Measurements from ENCODE around the gene TMEM72. TPM values are rescaled to one million over a fixed set of nuclear protein-coding genes. Genes with fewer than 3 reads are reported as not detected.

Gene TMEM72
- total RNA-seq, 1 experiment from 2014 or later, result not detected

DNA sequence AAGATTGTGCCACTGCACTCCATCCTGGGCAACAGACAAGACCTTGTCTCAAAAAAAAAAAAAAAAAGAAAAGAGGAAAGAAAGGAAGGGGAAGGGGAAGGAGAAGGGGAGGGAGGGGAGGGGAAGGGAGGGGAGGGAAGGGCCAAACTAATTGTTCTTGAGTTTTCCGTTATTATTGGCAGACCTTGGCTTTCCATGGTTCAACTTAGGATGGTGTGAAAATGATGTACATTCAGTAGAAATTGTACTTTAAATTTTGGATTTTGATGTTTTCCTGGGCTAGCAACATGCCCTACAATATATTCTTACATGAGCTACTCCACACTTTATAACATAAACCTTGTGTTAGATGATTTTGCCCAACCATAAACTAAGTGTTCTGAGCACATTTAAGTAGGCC is 1.2 kb upstream of the TMEM72 start:
- H3K4ac ChIP-seq (ENCODE audit: low read depth, low read length), result no peak overlapping the region
- H2BK12ac ChIP-seq (ENCODE audit: insufficient read length, low read depth, low read length), result no peak overlapping the region
- Mint-ChIP-seq H3K36me3 (ENCODE audit: insufficient read depth in 1 of 3, low read depth in 3 of 3) (no peaks in the 10 kb centered on the region), H3K27ac (no peak overlapping the region), H3K4me3 (no peak overlapping the region), H3K9me3 (no peaks in the 10 kb centered on the region), H3K4me1 (peaks cover 36 to 40% of the 10 kb centered on the region in 2 experiments), H3K27me3 (ENCODE audit: low read depth) (peaks cover 4% of the 10 kb centered on the region)
- H3K56ac ChIP-seq (ENCODE audit: insufficient read length, low read depth, low read length), result no peak overlapping the region
- no peak overlapping the region for H2BK15ac ChIP-seq (ENCODE audit: low read depth, low read length)
- no peak overlapping the region for H2AK5ac ChIP-seq (ENCODE audit: insufficient read length, low read length)
- H4K91ac ChIP-seq (ENCODE audit: insufficient read length, low read depth, low read length), result no peak overlapping the region
- no peaks in the 10 kb centered on the region for H3K9me3 ChIP-seq (ENCODE audit: control insufficient read depth, low read depth, low read length)
- H4K20me1 ChIP-seq (ENCODE audit: control insufficient read depth, insufficient read depth, insufficient read length), result no peaks in the 10 kb centered on the region
- no peaks in the 10 kb centered on the region for H3K79me2 ChIP-seq (ENCODE audit: insufficient read depth, low read length)
- no peak overlapping the region for H3K9ac ChIP-seq (ENCODE audit: extremely low read depth, insufficient read length, low read length)
- no peaks in the 10 kb centered on the region for H3K79me1 ChIP-seq (ENCODE audit: insufficient read depth, low read depth, low read length, poor library complexity, severe bottlenecking)
- TF ChIP-seq, protein P1, sequence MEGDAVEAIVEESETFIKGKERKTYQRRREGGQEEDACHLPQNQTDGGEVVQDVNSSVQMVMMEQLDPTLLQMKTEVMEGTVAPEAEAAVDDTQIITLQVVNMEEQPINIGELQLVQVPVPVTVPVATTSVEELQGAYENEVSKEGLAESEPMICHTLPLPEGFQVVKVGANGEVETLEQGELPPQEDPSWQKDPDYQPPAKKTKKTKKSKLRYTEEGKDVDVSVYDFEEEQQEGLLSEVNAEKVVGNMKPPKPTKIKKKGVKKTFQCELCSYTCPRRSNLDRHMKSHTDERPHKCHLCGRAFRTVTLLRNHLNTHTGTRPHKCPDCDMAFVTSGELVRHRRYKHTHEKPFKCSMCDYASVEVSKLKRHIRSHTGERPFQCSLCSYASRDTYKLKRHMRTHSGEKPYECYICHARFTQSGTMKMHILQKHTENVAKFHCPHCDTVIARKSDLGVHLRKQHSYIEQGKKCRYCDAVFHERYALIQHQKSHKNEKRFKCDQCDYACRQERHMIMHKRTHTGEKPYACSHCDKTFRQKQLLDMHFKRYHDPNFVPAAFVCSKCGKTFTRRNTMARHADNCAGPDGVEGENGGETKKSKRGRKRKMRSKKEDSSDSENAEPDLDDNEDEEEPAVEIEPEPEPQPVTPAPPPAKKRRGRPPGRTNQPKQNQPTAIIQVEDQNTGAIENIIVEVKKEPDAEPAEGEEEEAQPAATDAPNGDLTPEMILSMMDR (conservative IDR thresholded peaks at IDR 0.05), result no peak
- DNase-seq, result no peak
- H3K18ac ChIP-seq (ENCODE audit: insufficient read length, low read depth, low read length), result no peak overlapping the region
- H3K4me1 ChIP-seq (ENCODE audit: insufficient read depth, low read length), result peaks cover 6% of the 10 kb centered on the region; the same call in 1 of the 2 replicates
- no peaks in the 10 kb centered on the region for H3K23me2 ChIP-seq (ENCODE audit: insufficient read length, low read depth, low read length, poor library complexity, severe bottlenecking)
- no peak overlapping the region for H3K23ac ChIP-seq (ENCODE audit: insufficient read length, low read depth, low read length)
- 0 out of 2 replicates have a peak, but pooled peaks cover 3% of the 10 kb centered on the region for H3K27me3 ChIP-seq (ENCODE audit: insufficient read depth, low read length)
- no CpG with 5 or more reads among the region's 1 CpG for WGBS (ENCODE audit: extremely low coverage, insufficient read length, low lambda C conversion rate)
- H4K5ac ChIP-seq (ENCODE audit: insufficient read length, low read depth, low read length), result no peak overlapping the region
- H2BK120ac ChIP-seq (ENCODE audit: low read depth, low read length, poor library complexity, severe bottlenecking), result no peak overlapping the region
- H2AFZ ChIP-seq (ENCODE audit: low read length), result no peak overlapping the region
- H2BK20ac ChIP-seq (ENCODE audit: low read depth, low read length, poor library complexity, severe bottlenecking), result no peak overlapping the region
- no peak overlapping the region for H3K14ac ChIP-seq (ENCODE audit: insufficient read depth, low read length)
- no peak overlapping the region for H4K8ac ChIP-seq (replicated peaks; ENCODE audit: insufficient read length, low read depth, low read length)
- H3K4me2 ChIP-seq (ENCODE audit: insufficient read depth, insufficient read length, low read length), result no peak overlapping the region
- no peak overlapping the region for H3K27ac ChIP-seq (ENCODE audit: insufficient read length, low read depth, low read length)
- no peak overlapping the region for H2BK5ac ChIP-seq (ENCODE audit: insufficient read length, low read length)
- H3T11ph ChIP-seq (ENCODE audit: low read length), result no peak overlapping the region

Measured in H9 (cell line).